GM21381 (cell line): ENCODE data around the gene ABR.
"Not testable (repeated sequence)": the region's sequence is repeated elsewhere in the genome, so short reads cannot be mapped to it uniquely, and the experiment has no call there.

Source experiments
- ATAC-seq: cut with Tn5 transposase; IDR thresholded peaks from one replicate; pipeline ENCODE4 v1.9.1; 2021; ENCODE audit warnings: mild to moderate bottlenecking, moderate library complexity; ENCODE audit not compliant: unreplicated experiment

Gene ABR

GRCh38 chr17:1050246-1050995 lies 129.4 kb downstream of the ABR start:
- ATAC-seq, result no peak

- ATAC-seq, result no peak
These were observed 130.1 kb downstream of the ABR start for GRCh38 chr17:1049446-1050225.

- ATAC-seq, result not testable (repeated sequence)
These were observed 131.2 kb downstream of the ABR start for GRCh38 chr17:1048516-1049115.

GRCh38 chr17:1047879-1048470 lies 131.8 kb downstream of the ABR start:
- no peak for ATAC-seq

GRCh38 chr17:1047177-1047878 lies 132.5 kb downstream of the ABR start:
- ATAC-seq, result no peak

GRCh38 chr17:1045456-1045855 lies 134.3 kb downstream of the ABR start:
- no peak for ATAC-seq

GRCh38 chr17:1044387-1045009 lies 135.3 kb downstream of the ABR start:
- ATAC-seq, result not testable (repeated sequence)

- ATAC-seq, result no peak
These were observed 136.1 kb downstream of the ABR start for GRCh38 chr17:1043601-1044251.

- no peak for ATAC-seq
These were observed 137.3 kb downstream of the ABR start for GRCh38 chr17:1042486-1042885.

GRCh38 chr17:1041746-1042145 lies 138.0 kb downstream of the ABR start:
- ATAC-seq, result no peak

- no peak for ATAC-seq
These were observed 139.6 kb downstream of the ABR start for GRCh38 chr17:1040216-1040600.

GRCh38 chr17:1039511-1040215 lies 140.1 kb downstream of the ABR start:
- no peak for ATAC-seq

GRCh38 chr17:1039123-1039507 lies 140.7 kb downstream of the ABR start:
- ATAC-seq, result no peak

GRCh38 chr17:1038459-1039122 lies 141.2 kb downstream of the ABR start:
- ATAC-seq, result no peak

GRCh38 chr17:1037238-1037879 lies 142.4 kb downstream of the ABR start:
- no peak for ATAC-seq

GRCh38 chr17:1036845-1037237 lies 142.9 kb downstream of the ABR start:
- no peak for ATAC-seq

GRCh38 chr17:1036171-1036844 lies 143.5 kb downstream of the ABR start:
- no peak for ATAC-seq
